Astrocyte of the hippocampus (primary cell): Measurements from ENCODE around the gene CPLX3.
A peak's percentile ranks its signal among the peaks of the same experiment; 100 is the strongest.
"Not testable (repeated sequence)": the region's sequence is repeated elsewhere in the genome, so short reads cannot be mapped to it uniquely, and the experiment has no call there.

Source experiments
- DNase-seq: peaks from one replicate; pipeline ENCODE4 v3.0.0; 2011; ENCODE audit warnings: low read depth, low spot score

CPLX3 gene, protein sequence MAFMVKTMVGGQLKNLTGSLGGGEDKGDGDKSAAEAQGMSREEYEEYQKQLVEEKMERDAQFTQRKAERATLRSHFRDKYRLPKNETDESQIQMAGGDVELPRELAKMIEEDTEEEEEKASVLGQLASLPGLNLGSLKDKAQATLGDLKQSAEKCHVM

DNA sequence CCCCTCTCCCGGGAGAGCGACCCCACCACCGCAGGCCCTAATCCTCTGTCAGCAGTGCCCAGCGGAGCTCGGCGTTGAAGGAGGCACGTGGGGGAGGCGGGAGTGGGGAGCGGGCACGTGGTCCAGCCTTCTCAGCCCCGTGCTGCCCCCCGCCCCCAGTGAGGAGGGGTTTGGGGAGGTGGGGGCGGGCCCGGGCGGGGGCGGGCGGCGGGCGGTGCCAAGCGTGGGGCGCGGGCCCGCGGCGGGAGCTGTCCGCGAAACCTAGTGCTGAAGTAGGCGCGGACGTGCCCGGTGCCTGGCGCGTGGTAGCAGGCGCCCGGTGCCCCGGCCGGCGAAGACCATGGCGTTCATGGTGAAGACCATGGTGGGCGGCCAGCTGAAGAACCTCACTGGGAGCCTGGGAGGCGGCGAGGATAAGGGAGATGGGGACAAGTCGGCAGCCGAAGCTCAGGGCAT, at the start of gene CPLX3:
Gene CPLX3 (plus strand): TSS at position 264 of the 456 bp plus-strand sequence. CDS start 77 bp downstream, at position 341.
- peak; percentile 59 for DNase-seq

DNA sequence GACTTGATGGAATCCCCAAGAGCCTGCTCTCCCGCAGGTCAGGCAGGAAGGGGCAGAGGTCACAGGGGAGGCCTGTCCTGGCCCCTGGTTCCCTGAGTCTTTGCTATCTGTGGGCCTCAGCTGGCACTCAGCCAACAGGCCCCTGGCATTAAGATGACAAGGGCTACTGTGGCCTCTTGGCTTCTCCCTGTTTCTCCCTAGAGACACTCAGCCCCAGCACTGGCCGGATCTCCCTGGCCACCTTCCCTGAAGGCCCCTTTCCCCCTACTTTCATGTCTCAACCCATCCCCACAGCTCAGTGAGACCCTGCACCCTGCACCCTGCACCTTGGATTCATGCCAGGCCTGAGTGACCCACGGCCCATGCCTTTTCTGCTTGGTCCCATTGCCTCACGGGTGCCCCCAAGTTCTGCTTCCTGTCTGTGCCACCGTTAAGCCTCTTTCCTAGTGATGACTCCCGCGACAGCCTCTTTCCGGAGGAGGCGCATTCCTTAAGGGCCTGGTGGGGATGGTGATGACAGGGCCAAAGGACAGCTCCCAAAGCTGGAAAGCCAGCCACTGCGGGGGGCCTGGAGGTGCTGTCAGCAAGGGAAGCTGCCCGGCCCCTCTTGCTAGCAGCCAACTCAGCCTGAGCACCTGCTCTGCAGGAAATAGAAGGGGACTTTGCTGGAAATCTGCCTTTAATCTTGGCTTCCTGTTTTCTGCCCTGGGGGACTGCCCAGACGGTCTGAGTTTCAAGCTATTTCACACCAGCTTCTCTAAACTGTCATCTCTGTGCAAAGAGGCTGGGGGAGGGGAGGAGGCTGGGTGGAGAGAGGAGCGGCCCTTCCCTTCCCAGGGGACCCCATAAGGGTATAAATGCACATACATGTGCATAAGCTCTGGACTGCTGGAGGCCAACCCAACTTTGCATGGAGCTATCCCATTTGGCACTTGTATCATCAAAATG, 49.3 kb upstream of the CPLX3 start:
- DNase-seq: no peak

DNA sequence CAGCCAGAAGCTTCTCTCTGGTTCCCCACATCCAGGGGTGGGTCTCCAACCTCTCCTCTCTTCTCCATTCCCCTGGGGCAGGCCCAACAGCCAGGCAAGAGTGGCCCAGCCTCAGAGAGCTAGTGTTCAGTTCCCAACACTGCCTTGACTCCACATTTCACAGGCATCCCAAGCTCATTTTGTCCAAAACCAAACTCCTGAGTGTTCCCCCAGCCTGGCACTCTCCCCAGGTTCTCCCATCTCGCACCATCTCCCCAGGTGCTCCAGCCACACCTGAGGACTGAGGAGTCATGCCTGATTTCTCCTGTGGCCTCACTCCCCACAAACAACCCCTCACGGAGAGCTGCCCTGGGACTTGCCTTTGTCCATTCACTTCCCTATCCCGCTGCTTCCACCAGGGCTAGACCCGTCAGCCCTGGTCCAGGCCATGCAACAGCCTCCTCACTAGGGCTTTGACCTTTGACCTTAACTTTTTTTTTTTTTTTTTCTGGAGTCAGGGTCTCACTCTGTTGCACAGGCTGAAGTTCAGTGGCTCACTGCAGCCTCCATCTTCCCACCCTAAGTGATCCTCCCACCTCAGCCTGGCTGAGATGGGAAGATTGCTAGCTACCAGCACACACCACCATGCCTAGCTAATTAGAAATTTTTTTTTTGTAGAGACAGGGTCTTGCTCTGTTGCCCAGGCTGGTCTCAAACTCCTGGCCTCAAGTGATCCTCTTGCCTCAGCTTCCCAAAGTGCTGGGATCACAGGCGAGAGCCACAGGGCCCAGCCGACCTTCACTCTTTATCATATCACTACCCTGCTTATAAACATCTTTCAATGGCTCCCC, 48.4 kb upstream of the CPLX3 start:
- no peak for DNase-seq

DNA sequence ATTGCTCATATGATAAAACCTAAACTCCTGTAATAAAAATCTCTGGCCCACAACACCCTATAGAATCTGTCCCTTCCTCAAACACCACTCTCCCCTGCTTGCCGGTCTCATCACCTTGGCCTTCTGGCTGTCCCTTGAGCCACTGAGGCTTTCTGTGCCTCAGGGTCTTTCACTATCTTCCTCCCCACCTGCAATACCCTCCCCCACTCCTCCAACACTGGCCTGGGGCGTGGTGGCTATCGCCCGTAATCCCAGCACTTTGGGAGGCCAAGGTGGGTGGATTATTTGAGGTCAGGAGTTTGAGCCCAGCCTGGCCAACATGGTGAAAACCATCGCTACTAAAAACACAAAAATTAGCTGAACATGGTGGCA, 47.8 kb upstream of the CPLX3 start:
- no peak for DNase-seq

DNA sequence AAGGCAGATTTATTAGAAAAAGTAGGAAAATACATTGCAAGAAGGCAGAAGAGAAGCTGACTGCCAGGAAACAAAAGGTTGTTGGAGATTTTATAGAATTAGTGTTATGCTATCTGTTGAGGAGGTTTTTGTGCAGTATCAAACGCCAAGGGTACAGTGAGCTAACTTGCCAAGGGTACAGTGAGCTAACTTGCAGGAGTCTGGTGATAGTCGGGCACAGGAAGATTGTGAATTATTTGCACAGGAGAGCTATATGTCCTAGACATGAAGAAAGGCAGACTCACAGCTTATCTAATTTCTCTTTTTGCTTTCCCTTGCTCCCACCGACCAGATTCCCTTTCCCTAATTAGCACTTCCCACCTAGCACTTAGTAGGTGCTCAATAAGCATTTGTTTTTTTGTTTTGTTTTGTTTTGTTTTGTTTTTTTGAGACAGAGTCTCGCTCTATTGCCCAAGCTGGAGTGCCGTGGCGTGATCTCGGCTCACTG, 47.2 kb upstream of the CPLX3 start:
- DNase-seq: no peak

DNA sequence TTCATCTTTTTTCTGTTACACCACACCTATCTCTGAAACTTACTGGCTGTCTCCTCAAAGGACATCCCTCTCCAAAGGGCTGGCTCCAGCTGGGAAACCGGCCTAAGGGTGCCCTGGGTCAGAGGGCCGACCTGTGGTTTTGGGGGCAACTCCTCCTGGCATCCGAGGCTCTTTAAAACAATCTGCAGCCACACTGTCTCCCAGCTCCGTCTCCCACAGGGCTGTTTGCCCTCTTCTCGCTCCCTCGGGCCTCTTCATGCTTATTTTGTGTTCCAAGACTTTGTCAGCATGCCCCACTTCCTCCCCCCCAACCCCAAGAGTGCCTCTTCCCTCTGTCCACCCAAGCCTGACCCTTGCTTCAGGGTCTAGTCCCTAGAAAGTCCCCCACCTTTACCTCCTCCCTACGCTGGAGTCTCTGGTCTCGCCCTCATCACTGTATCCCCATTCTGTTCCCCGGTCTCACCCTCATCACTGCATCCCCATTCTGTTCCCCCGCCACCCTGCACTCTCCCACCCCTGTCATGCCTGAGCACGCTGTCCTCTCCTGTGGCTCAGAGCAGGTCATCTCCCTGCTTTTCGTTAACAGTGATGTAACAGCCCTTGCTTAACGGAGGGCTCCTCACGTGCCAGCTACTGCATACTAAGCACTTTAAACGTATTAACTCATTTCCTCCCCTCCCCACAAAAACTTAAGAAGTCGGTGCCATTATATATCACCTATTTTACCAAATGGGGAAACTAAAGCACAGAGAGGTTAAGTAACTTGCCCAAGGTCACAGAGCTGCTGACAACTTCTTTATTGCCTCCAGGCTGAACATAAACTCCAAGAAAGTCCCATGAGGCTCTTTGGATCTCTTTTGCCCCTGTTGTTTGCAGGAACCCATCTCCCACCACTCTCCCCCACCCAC, 45.6 kb upstream of the CPLX3 start:
- DNase-seq: no peak

DNA sequence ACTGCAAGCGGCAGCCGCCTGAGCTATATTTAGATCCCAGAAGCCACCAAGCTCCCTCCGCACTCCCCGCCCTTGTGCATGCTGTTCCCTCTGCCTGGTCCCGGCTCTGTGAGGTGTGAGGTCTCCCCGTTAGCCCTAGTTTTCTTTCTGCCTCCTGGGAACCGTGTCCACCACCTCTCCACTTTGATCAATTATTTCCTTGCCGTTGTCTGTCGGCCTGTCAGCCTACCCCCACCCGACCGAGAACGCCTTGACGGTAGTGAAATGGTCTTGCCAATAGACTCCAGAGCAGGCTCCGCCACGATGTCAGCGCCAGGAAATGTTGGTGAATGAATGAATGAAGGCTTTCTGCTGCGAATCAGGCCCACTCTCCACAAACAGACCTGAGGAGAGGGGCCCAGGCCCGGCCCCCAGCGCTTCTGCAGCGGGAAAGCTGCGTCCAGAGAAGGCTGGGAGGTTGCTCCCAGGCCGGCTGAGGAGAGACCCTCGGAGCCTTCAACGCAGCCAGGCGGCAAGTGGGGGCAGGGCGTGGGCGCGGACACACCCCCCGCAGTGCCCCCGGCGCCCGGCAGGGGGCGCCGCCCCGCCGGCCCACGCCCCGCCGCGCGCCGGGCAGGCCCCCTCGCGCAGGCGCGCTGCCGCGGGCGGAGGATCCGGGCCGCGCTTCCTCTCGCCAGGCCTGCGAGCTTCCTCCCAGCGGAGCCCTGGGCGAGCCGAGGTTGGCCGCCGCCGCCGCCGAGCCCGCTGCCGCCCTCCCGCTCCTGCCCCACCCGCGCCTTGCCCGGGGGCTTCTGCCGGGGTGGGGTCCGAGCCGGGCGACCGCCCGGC, 44.8 kb upstream of the CPLX3 start, which contains the start of gene CSK:
Gene CSK (plus strand): TSS at position 650 of the 828 bp plus-strand sequence. CDS start 16,218 bp downstream, outside the sequence.
- peak; percentile 90 for DNase-seq

DNA sequence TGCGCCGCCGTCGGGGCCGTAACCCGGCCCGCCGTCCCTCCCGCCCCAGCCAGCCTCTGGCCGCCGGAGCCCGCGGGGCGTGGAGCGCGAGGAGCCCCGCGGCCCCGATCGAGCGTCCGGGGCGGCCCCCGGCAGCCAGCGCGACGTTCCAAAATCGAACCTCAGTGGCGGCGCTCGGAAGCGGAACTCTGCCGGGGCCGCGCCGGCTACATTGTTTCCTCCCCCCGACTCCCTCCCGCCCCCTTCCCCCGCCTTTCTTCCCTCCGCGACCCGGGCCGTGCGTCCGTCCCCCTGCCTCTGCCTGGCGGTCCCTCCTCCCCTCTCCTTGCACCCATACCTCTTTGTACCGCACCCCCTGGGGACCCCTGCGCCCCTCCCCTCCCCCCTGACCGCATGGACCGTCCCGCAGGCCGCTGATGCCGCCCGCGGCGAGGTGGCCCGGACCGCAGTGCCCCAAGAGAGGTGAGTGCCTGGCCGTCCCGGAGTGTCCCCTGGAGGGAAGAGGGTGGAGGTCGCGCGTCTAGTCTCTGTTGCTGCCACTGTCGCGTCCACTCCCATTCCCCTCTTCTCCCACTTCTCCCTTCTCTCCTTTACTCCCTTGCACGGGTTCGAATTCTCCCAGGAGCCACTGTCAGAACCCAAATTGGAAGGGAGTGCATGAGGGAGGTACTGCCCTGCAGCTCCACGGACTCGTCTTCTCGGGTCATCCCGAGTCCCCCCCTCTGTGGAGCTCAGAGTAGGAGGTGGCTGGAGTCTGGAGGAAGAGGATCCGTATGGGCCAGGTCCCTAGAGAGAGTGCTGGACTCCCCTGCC, 44.0 kb upstream of the CPLX3 start:
- DNase-seq: peak; percentile 48

DNA sequence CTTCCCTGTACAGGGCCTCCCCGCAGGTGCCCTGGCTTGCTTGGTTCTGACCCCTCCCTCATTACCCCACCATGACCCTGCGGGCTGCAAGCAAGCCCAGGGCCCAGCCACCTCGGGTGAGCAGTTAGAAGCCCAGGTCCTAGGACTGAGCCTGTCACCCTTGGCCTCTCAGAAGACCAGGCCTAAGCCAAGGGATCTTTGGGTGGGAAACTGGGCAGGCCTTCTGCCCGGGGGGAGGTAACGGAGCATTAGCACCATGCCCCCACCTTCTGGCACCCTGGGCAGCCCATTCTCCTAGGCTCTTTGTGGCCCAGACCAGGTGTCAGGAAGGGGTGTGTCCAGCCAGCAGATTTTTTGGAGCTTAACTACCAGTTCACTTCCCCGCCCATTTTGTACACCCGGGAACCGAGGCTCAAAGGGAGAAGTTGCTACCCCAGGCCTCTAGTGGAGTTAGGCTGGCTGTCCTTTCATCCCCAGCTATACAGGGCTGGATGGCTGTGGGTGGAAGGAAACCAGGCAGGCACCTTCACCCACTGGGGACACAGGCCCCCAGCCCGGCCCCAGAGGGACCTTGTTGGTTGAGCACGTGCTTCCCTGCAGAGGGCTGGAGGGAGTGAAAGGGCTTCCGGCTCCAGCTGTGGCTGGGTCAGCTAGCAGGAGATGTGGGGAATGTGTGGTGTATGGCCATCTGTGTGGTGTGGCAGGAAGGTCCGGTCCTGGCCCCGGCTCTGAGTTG, 43.2 kb upstream of the CPLX3 start:
- DNase-seq: peak; percentile 37

DNA sequence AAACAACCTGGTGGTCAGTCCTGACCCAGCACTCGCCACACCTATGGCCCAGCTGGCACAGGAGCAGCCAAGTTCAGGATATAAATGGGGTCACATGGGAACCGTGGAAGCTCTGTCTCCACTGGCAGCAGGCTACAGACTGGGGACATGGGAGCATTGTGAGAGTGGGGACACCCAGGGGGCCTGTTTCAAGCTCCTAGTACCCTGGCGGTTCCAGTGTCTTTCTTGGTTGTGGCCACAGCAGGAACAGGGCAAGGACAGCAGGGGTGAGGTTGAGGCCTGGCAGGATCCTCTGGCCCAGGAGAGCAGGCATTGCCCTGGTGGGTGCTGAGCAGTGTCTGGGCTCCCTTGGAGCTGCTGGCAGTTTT, 42.6 kb upstream of the CPLX3 start:
- no peak for DNase-seq

DNA sequence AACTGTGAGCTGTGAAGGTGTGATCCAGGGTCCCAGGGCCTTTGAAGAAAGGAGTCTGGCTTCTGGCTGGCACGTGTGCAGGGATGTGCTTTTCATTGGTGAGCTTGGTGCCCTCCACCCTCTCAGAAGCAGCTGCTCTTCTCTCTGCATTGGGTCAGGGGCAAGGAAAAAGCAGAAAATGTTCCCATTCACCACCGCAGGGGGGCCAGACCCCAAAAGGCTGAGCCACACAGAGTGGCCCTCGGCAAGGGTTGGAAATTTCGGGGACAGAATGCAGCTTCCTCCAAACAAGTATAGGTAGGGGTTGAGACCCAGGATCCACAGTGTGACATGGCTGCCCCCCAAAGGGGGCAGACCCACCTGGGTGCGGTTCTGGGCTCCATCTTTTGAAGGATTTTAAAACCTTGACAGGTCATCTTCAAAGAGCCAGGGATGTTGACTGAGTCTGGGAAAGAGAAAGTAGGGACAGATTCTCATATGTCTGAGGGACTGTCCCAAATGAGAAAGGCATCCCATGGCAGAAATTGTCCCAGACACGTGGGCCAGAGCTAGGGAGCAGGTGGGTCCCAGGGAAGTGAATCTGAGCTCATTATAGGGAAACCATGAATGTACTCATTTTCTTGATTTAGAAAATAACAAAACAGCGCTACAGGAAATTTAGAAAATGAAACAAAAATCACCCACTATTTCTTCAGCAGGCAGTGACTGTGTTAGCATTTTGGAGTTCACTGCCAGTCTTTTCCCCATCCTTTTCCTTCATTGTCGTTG, 41.8 kb upstream of the CPLX3 start:
- DNase-seq: no peak

DNA sequence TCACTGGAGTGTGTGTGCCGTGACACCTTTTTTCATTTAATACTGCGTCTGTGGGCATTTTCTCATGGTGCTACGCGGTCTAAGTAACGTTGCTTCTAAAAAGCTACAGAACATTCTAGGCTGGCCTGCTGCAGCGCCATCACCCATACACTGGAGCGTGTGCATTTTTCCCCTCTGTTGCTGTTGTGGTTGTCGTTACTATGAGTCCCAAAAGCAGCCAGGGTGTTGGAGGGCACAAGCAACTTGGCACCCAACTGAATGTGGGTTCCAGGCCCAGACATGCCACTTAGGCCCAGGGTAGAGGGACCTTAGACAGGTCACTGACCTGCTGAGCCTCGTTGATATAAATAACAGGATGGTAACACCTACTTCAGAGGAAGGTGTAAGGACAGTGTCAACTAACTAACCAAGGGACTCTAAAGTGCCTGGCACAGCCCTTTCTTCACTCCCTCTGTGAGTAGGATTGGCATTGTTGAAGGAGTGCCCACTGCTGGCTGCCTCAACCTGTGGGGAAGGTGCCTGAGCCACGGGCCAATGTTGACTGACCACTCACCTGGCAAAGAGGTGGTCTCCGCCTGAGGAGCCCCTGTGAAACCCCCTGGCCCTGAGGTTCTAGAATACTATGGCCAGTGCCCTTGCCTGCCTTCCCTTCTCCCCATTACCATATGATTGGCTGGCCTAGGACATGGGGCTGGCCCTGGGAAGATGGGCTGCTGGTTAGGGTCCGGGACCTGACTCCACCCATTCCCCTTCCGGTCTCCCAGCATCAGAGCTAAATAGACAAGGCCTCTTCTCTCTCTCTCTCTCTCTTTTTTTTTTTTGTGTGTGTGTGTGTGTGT, 41.0 kb upstream of the CPLX3 start:
- no peak for DNase-seq

DNA sequence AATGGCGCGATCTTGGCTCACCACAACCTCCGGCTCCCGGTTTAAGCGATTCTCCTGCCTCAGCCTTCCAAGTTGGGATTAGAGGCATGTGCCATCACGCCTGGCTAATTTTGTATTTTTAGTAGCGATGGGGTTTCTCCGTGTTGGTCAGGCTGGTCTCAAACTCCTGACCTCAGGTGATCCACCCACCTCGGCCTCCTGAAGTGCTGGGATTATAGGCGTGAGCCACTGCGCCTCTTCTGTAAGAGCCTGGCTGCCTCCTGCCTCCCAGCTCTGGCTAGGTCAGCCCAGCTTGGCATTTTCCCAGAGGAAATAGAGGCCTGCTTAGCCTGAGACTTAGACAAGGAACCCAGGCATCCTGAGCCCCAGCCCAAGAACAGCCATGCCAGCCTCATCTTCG, 40.3 kb upstream of the CPLX3 start:
- not testable (repeated sequence) for DNase-seq

DNA sequence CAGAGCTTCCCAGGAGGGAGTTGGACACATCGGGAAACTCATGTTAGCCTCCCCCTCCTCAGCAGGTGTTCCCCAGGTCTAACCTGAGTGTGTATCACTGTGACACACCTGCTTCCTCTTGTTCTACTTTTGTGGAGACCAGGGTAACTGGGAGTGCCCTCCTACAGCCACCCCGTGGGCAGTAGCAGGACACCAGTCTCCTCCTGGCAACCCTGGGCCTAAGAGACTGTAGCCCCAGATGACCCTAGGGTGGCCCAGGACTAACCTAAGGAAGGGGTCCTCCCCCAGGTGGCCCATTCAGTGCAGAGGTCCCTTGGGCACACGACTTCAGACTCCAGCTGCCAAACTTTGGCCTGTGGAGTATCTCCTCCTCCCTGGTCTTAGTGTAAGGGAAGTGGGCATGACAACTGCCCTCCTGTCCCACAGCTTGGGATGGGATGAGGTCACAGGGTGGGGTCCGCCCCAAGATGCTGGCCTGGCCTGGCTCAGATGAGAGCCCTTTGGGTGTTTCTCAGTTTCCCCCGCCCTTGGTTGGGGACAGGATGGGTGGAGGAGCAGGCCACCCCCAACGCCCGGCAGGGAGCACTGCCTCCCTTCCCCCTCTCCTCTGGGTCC, 39.8 kb upstream of the CPLX3 start:
- DNase-seq: no peak

DNA sequence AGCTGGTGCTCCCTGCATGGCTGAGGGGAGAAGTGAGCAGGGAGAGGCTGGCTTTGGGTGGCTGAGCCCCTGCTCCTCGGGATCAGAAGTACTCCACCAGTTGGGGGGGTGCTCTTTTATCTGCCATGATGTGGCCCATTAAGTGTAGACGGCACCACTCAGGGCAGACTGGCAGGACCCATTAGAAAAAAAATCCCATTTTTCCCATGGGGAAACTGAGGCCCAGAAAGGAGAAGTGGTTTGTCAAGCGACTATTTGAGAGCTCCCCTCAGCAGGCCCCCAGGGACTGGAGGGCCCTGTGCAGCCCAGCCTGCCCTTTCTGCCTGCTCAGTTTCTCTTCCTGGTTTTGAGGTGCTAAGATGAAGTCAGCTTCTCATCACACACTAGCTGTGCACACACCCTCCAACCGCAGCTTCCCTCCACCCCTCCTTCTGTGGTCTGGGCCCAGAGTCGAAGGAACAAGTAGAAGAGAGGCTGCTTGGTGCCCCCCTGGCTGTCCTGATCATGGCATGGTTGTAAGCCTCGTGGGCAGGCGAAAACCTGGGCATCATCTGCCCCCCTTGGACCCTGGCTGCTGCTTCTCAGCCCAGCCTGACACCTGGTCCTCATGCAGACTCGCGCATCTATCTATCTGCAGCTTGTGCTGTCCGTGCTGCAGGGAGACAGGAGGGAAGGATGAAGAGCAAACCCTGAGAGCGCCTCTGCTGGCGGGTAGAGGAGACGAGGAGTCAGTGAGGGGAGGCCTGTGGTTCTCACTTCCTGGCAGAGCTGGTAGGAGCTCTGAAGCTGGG, 39.0 kb upstream of the CPLX3 start:
- peak; percentile 77 for DNase-seq
